Measurements from ENCODE around the gene DCAKD.
A peak's percentile ranks its signal among the peaks of the same experiment; 100 is the strongest.

Gene DCAKD

DNA sequence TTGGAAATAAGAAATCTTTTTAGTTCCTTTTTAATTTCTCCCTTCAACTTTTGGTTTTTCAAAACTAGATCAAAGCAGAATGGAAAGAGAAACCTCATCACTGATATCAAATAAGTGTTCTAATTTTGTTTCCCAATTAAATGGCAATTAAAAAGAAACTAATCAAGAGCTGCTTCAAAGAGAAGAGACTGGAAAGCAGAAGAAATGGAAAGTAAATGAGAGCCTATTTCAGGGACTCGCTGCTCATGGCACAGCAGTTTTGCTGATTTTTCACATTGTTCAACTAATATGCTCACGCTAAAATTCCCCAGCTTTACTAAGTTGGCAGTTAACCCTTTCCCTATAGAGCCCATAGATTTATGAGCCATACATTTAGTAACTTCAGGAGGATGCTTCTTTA, 16.2 kb upstream of the DCAKD start:
- no peaks in the 10 kb centered on the region for H3K27me3 ChIP-seq (ENCODE audit: control insufficient read depth in 3 of 3, insufficient read depth in 3 of 3, low read depth in 1 of 3, low read length in 3 of 3)
- no peak overlapping the region for H3K4me2 ChIP-seq (ENCODE audit: insufficient read depth, low read length, poor library complexity, severe bottlenecking)
- peaks cover 6 to 48% of the 10 kb centered on the region in 2 donors for H3K36me3 ChIP-seq (replicated peaks in 1 of 2; ENCODE audit: control insufficient read depth in 2 of 2, insufficient read depth in 2 of 2, low read length in 2 of 2)
- no peak overlapping the region for H3K4me3 ChIP-seq (ENCODE audit: low read length in 2 of 2)
- no peak overlapping the region for H3K14ac ChIP-seq (ENCODE audit: low read length)
- H2AFZ ChIP-seq (ENCODE audit: low read length), result no peak overlapping the region
- no peak for DNase-seq (ENCODE audit: low spot score)
- H3K9me3 ChIP-seq (replicated peaks in 1 of 2; ENCODE audit: control insufficient read depth in 2 of 2, insufficient read depth in 1 of 2, low read depth in 1 of 2, low read length in 2 of 2), result no peaks in the 10 kb centered on the region
- H2BK120ac ChIP-seq (ENCODE audit: low read depth, low read length), result no peak overlapping the region
- no peak overlapping the region for H4K91ac ChIP-seq (ENCODE audit: low read depth, low read length, poor library complexity)
- H3K27ac ChIP-seq (replicated peaks; ENCODE audit: low read length), result no peak overlapping the region
- H3K18ac ChIP-seq (ENCODE audit: low read length), result no peak overlapping the region
- no peak overlapping the region for H3K9ac ChIP-seq (ENCODE audit: low read depth, low read length, poor library complexity)
- peaks cover 0 to under 1% of the 10 kb centered on the region in 2 donors for H3K4me1 ChIP-seq (ENCODE audit: control insufficient read depth in 2 of 2, insufficient read depth in 1 of 2, low read depth in 1 of 2, low read length in 2 of 2)
- H3K79me1 ChIP-seq (ENCODE audit: low read depth, low read length), result peaks cover 8% of the 10 kb centered on the region
- no CpG with 5 or more reads among the region's 2 CpGs for WGBS, 2 donors (ENCODE audit: extremely low coverage in 2 of 2, insufficient read length in 2 of 2, insufficient replicate concordance in 1 of 2)
- H2AK5ac ChIP-seq (ENCODE audit: low read depth, low read length), result no peak overlapping the region
- H4K8ac ChIP-seq (ENCODE audit: low read depth, low read length), result no peak overlapping the region
- no peak overlapping the region for H3K4ac ChIP-seq (ENCODE audit: low read length)
- no peak overlapping the region for H2BK5ac ChIP-seq (ENCODE audit: low read length)
- no peak overlapping the region for H2BK15ac ChIP-seq (ENCODE audit: low read length)
- H2BK12ac ChIP-seq (ENCODE audit: low read length), result no peak overlapping the region
- no peak overlapping the region for H3K23ac ChIP-seq (ENCODE audit: low read depth, low read length, poor library complexity)

DNA sequence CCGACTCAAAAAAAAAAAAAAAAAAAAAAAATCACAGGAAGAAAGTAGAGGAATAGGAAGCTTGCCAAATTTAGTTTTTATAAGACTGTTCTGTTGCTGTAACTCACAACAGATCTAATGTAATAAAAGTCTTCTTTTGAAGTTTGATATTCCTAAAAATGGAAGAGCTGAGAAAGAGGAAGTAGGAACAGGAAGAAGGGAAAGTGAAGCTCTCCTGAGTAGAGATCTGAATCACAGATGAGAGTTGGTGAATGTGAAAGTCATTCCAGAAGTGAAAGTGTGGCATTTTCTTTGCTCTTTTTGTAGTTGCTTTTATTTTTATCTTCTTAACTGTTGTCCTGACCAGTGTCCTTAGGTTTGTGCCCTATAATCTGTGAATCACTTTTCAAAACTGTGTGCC, 11.8 kb upstream of the DCAKD start:
- no peak overlapping the region for H2BK5ac ChIP-seq (ENCODE audit: low read length)
- no peak overlapping the region for H2AFZ ChIP-seq (ENCODE audit: low read length)
- H3K4me2 ChIP-seq (ENCODE audit: insufficient read depth, low read length, poor library complexity, severe bottlenecking), result no peak overlapping the region
- no peak overlapping the region for H3K18ac ChIP-seq (ENCODE audit: low read length)
- H2AK5ac ChIP-seq (ENCODE audit: low read depth, low read length), result no peak overlapping the region
- no peak overlapping the region for H3K4ac ChIP-seq (ENCODE audit: low read length)
- no peak overlapping the region for H2BK12ac ChIP-seq (ENCODE audit: low read length)
- no peak overlapping the region for H2BK15ac ChIP-seq (ENCODE audit: low read length)
- H3K9me3 ChIP-seq (replicated peaks in 1 of 2; ENCODE audit: control insufficient read depth in 2 of 2, insufficient read depth in 1 of 2, low read depth in 1 of 2, low read length in 2 of 2), result no peaks in the 10 kb centered on the region
- no peak overlapping the region for H3K23ac ChIP-seq (ENCODE audit: low read depth, low read length, poor library complexity)
- H3K9ac ChIP-seq (ENCODE audit: low read depth, low read length, poor library complexity), result no peak overlapping the region
- no peak overlapping the region for H4K8ac ChIP-seq (ENCODE audit: low read depth, low read length)
- no peaks in the 10 kb centered on the region for H3K27me3 ChIP-seq (ENCODE audit: control insufficient read depth in 3 of 3, insufficient read depth in 3 of 3, low read depth in 1 of 3, low read length in 3 of 3)
- peaks cover 5 to 6% of the 10 kb centered on the region in 2 donors for H3K4me1 ChIP-seq (ENCODE audit: control insufficient read depth in 2 of 2, insufficient read depth in 1 of 2, low read depth in 1 of 2, low read length in 2 of 2)
- H3K79me1 ChIP-seq (ENCODE audit: low read depth, low read length), result peaks cover 3% of the 10 kb centered on the region
- no peak overlapping the region for H4K91ac ChIP-seq (ENCODE audit: low read depth, low read length, poor library complexity)
- no peak overlapping the region for H3K4me3 ChIP-seq (ENCODE audit: low read length in 2 of 2)
- H2BK120ac ChIP-seq (ENCODE audit: low read depth, low read length), result no peak overlapping the region
- H3K36me3 ChIP-seq (replicated peaks in 1 of 2; ENCODE audit: control insufficient read depth in 2 of 2, insufficient read depth in 2 of 2, low read length in 2 of 2), result peaks cover 2 to 29% of the 10 kb centered on the region in 2 donors
- H3K14ac ChIP-seq (ENCODE audit: low read length), result no peak overlapping the region
- no peak overlapping the region for H3K27ac ChIP-seq (replicated peaks; ENCODE audit: low read length)
- no CpG with 5 or more reads among the region's 1 CpG for WGBS, 2 donors (ENCODE audit: extremely low coverage in 2 of 2, insufficient read length in 2 of 2, insufficient replicate concordance in 1 of 2)
- no peak for DNase-seq (ENCODE audit: low spot score)

DNA sequence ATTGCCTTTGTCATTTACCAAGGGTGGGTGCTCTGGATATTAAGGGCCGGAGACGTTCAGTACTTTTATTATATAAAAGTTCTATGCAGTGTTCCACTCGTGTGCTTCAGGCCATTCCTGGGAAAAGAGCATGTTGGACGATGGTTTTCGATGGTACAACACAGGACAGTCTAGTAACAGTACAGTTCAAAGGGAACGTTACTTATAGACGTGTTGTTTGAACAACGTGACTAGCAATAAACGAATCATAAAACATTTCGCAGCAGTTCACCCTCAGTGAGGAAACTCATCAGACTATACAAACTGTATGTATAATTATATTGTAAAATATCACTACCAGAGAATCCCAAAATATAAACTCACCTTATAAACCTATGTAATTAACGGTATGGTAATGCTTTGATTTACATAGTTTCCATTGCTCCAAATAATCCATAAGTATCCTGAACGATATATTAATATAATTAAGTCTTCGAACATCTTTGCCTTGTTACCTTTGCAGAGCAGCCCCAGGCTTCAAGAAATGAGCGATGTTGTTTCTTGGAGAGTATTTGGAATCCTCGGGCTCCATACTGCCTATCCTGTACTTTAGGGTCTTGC, 10.3 kb upstream of the DCAKD start:
- Histone ChIP-seq H2BK120ac (ENCODE audit: low read depth, low read length) (no peak overlapping the region), H2BK5ac (ENCODE audit: low read length) (no peak overlapping the region), H4K91ac (ENCODE audit: low read depth, low read length, poor library complexity) (no peak overlapping the region), H2AK5ac (ENCODE audit: low read depth, low read length) (no peak overlapping the region), H3K9me3 (replicated peaks in 1 of 2; ENCODE audit: control insufficient read depth in 2 of 2, insufficient read depth in 1 of 2, low read depth in 1 of 2, low read length in 2 of 2) (no peaks in the 10 kb centered on the region), H3K27ac (replicated peaks; ENCODE audit: low read length) (no peak overlapping the region), H3K79me1 (ENCODE audit: low read depth, low read length) (peaks cover 3% of the 10 kb centered on the region), H2AFZ (ENCODE audit: low read length) (peak overlapping the region; percentile 89), H3K18ac (ENCODE audit: low read length) (no peak overlapping the region), H3K4me1 (ENCODE audit: control insufficient read depth in 2 of 2, insufficient read depth in 1 of 2, low read depth in 1 of 2, low read length in 2 of 2) (peaks cover 5 to 6% of the 10 kb centered on the region in 2 donors), H3K4ac (ENCODE audit: low read length) (no peak overlapping the region), H2BK15ac (ENCODE audit: low read length) (no peak overlapping the region), H3K27me3 (ENCODE audit: control insufficient read depth in 3 of 3, insufficient read depth in 3 of 3, low read depth in 1 of 3, low read length in 3 of 3) (no peaks in the 10 kb centered on the region), H3K14ac (ENCODE audit: low read length) (no peak overlapping the region), H3K36me3 (replicated peaks in 1 of 2; ENCODE audit: control insufficient read depth in 2 of 2, insufficient read depth in 2 of 2, low read length in 2 of 2) (peaks cover 2 to 17% of the 10 kb centered on the region in 2 donors), H4K8ac (ENCODE audit: low read depth, low read length) (no peak overlapping the region), H3K23ac (ENCODE audit: low read depth, low read length, poor library complexity) (no peak overlapping the region), H2BK12ac (ENCODE audit: low read length) (no peak overlapping the region), H3K4me2 (ENCODE audit: insufficient read depth, low read length, poor library complexity, severe bottlenecking) (peak overlapping the region; percentile 46), H3K4me3 (ENCODE audit: low read length in 2 of 2) (peak overlapping the region; percentile 75 to 99), H3K9ac (ENCODE audit: low read depth, low read length, poor library complexity) (no peak overlapping the region)
- no CpG with 5 or more reads among the region's 15 CpGs for WGBS, 2 donors (ENCODE audit: extremely low coverage in 2 of 2, insufficient read length in 2 of 2, insufficient replicate concordance in 1 of 2)
- DNase-seq (ENCODE audit: low spot score), result no peak

DNA sequence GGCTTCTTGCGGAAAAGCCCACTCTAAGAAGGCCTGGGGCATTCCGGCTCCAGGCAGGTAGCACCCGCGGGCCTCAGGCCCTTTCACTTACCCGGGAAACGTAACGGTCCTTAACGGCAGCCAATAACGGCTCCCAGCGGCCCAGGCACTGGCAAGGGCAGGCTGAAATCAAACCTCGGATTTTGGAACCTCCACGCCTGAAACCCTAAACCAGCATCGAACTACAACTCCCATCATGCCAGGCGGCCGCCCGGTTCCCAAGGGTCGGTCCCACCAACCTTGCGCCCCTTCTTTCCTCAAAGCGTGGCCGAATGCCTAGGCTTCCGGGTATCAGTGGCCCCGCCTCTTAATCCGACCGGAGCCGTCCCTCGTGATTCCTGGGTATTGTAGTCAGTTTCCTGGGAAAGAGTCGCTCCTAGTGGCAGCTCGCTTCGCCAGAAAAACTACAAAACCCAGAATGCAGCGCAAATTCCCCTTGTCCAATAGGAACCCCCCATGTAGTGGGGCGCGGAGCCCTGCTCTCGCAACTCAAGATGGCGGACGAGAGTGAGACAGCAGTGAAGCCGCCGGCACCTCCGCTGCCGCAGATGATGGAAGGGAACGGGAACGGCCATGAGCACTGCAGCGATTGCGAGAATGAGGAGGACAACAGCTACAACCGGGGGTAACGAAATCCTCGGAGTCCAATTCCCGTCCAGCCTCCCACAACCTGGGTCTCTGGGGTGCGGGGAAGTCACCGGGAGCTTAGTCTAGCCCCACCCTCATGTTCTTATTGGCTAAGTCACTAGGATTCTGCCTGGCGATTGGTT, 9.6 kb upstream of the DCAKD start, which contains the start of gene NMT1:
Gene NMT1 (plus strand): TSS at position 521 of the 809 bp plus-strand sequence. CDS start 13 bp downstream, at position 534.
- peak; percentile 100 for DNase-seq (ENCODE audit: low spot score)
- Histone ChIP-seq H3K4me1 (ENCODE audit: control insufficient read depth in 2 of 2, insufficient read depth in 1 of 2, low read depth in 1 of 2, low read length in 2 of 2) (peaks cover 5 to 6% of the 10 kb centered on the region in 2 donors), H3K4me2 (ENCODE audit: insufficient read depth, low read length, poor library complexity, severe bottlenecking) (peak within 1 kb of the TSS; percentile 91), H3K18ac (ENCODE audit: low read length) (peak within 1 kb of the TSS; percentile 95), H4K91ac (ENCODE audit: low read depth, low read length, poor library complexity) (no peak within 1 kb of the TSS), H3K27me3 (ENCODE audit: control insufficient read depth in 3 of 3, insufficient read depth in 3 of 3, low read depth in 1 of 3, low read length in 3 of 3) (no peaks in the 10 kb centered on the region), H2BK12ac (ENCODE audit: low read length) (no peak within 1 kb of the TSS), H3K9ac (ENCODE audit: low read depth, low read length, poor library complexity) (peak within 1 kb of the TSS; percentile 96), H2AK5ac (ENCODE audit: low read depth, low read length) (no peak within 1 kb of the TSS), H3K36me3 (replicated peaks in 1 of 2; ENCODE audit: control insufficient read depth in 2 of 2, insufficient read depth in 2 of 2, low read length in 2 of 2) (peaks cover 2 to 16% of the 10 kb centered on the region in 2 donors), H4K8ac (ENCODE audit: low read depth, low read length) (no peak within 1 kb of the TSS), H2BK5ac (ENCODE audit: low read length) (peak within 1 kb of the TSS; percentile 54), H3K27ac (replicated peaks; ENCODE audit: low read length) (peak within 1 kb of the TSS; percentile 73), H3K4ac (ENCODE audit: low read length) (no peak within 1 kb of the TSS), H2BK120ac (ENCODE audit: low read depth, low read length) (no peak within 1 kb of the TSS), H3K79me1 (ENCODE audit: low read depth, low read length) (peaks cover 2% of the 10 kb centered on the region), H3K14ac (ENCODE audit: low read length) (peak within 1 kb of the TSS; percentile 14), H3K23ac (ENCODE audit: low read depth, low read length, poor library complexity) (peak within 1 kb of the TSS; percentile 94), H2BK15ac (ENCODE audit: low read length) (no peak within 1 kb of the TSS), H3K9me3 (replicated peaks in 1 of 2; ENCODE audit: control insufficient read depth in 2 of 2, insufficient read depth in 1 of 2, low read depth in 1 of 2, low read length in 2 of 2) (no peaks in the 10 kb centered on the region), H2AFZ (ENCODE audit: low read length) (peak within 1 kb of the TSS; percentile 97), H3K4me3 (ENCODE audit: low read length in 2 of 2) (peak within 1 kb of the TSS; percentile 75 to 99)
- no CpG with 5 or more reads among the region's 50 CpGs for WGBS, 2 donors (ENCODE audit: extremely low coverage in 2 of 2, insufficient read length in 2 of 2, insufficient replicate concordance in 1 of 2)

Data from neuronal stem cell (in vitro differentiated cells).